Activated CD4-positive, alpha-beta memory T cell treated with anti-CD3 and anti-CD28 coated beads for 36 hours (primary cell): Measurements from ENCODE around the gene UBD. TPM values are rescaled to one million over a fixed set of nuclear protein-coding genes. Genes with fewer than 3 reads are reported as not detected.

Experiments
- CTCF ChIA-PET: fragments of 350-600 bp; sonication (Branson Sonifier 250); formaldehyde crosslinking; loops from one replicate; lab custom pipeline; 2021; ENCODE audit warnings: antibody characterized with exemption, inconsistent platforms; lab: Charles Lee
- POLR2A ChIA-PET: fragments of 350-600 bp; sonication (Branson Sonifier 250); formaldehyde crosslinking; loops from one replicate; lab custom pipeline; 2021; ENCODE audit warnings: antibody characterized with exemption; lab: Charles Lee
- DNase-seq: peaks from one replicate; pipeline ENCODE4 v3.0.0-alpha.2; 2020
- H3K27ac Mint-ChIP-seq: one replicate; pipeline ENCODE4 v1.8.0; 2021; ENCODE audit warnings: mixed read lengths
- H3K27me3 Mint-ChIP-seq: one replicate; pipeline ENCODE4 v1.8.0; 2021; ENCODE audit warnings: mixed read lengths
- H3K36me3 Mint-ChIP-seq: one replicate; pipeline ENCODE4 v1.8.0; 2021; ENCODE audit warnings: mixed read lengths
- H3K4me1 Mint-ChIP-seq: one replicate; pipeline ENCODE4 v1.8.0; 2021; ENCODE audit warnings: low read depth, mixed read lengths
- H3K4me3 Mint-ChIP-seq: one replicate; pipeline ENCODE4 v1.8.0; 2021; ENCODE audit warnings: mild to moderate bottlenecking, mixed read lengths
- H3K9me3 Mint-ChIP-seq: one replicate; pipeline ENCODE4 v1.8.0; 2021; ENCODE audit warnings: mixed read lengths
- intact Hi-C: fragments of 100-400 bp; cut with micrococcal nuclease; formaldehyde crosslinking; loops from one replicate; pipeline ENCODE4 v1.15.1; 2023
- total RNA-seq, 2 experiments: library from RNA; stranded (reverse); gene quantifications; one replicate each; pipeline ENCODE4 v1.2.3, GENCODE V29; 2021

The UBD gene
- total RNA-seq, 2 experiments from 2014 or later = 0.59 to 0.70 TPM

DNA sequence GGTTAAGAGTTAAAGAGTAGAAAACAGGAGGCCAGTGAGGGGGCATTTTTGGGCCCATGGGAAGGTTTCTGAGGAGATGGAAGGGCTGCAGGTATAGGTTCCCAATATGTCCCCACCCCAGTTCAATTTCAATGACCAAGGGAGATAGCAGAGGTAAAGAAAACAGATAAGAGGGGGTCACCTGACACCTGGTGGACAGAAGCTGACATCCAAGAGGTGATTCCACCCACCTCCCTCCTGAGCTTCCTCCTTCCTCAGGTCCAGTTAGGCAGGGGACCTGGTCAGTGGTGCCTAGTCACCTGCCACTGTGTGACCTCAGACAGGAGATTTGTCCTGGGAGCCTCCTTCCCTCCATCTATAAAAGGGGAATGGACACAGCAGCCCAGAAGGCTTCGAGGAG, 42.3 kb downstream of the UBD start:
- H3K36me3 Mint-ChIP-seq = no peaks in the 10 kb centered on the region
- intact Hi-C loops = no loop called here
- CTCF ChIA-PET = no interaction called here
- H3K27me3 Mint-ChIP-seq = peaks cover 11% of the 10 kb centered on the region
- no peaks in the 10 kb centered on the region for H3K9me3 Mint-ChIP-seq
- H3K27ac Mint-ChIP-seq = no peak overlapping the region
- no peak overlapping the region for H3K4me3 Mint-ChIP-seq
- peaks cover 12% of the 10 kb centered on the region for H3K4me1 Mint-ChIP-seq
- POLR2A ChIA-PET = no interaction called here
- DNase-seq = no peak

DNA sequence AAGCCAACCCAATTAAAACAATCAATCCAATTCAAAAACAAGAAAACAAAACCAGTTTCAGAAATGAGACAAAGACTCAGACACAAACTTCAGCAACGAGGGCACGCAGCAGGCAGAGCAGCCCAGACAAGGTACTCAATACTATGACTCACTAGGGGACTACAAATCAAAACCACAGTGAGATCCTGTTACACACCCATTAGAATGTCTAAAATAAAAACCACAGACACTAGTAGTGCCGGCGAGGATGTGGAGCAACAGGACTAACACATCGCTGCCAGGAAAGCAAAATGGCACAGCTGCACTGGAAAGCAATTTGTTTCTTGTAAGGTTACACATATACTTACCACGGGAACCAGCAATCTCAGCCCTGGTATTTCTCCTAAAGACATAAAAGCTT, 43.4 kb downstream of the UBD start:
- Mint-ChIP-seq H3K36me3 (no peaks in the 10 kb centered on the region), H3K4me1 (peaks cover 12% of the 10 kb centered on the region), H3K27me3 (peaks cover 11% of the 10 kb centered on the region), H3K4me3 (no peak overlapping the region), H3K27ac (no peak overlapping the region), H3K9me3 (no peaks in the 10 kb centered on the region)
- intact Hi-C loops = no loop called here
- ChIA-PET POLR2A (no interaction called here), CTCF (interaction anchor here (1.4 kb wide), 1 partner anchor 10 kb away, joined by 4 read pairs; no protein-coding TSS in a partner anchor)
- DNase-seq = peak; percentile 54

DNA sequence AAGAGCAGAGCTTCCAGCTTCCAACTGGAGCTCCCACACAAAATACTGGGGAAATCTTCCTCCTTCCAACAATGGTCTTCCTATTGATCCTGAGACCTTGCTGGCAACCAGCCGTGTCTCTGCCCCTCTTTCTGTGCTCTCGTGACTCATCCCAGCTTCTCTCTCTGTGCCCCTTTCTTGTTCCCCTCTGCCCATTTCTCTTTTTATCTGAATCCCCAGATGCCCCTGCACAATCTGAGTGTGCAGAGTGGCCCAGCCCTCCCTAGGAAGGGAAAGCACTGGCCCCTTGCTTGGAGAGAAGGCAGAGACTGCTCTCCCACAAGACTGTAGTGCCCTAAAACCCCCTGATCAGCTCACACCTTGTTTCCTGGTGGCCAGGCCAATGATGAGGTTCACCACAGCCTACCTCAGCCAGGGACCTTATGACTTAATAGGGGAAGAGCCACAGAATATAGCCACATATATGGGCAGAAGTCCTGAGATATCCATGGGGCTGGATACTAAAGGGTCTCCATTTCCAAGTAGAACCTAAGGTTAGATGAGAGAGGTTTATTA, 48.7 kb downstream of the UBD start:
- H3K9me3 Mint-ChIP-seq = no peaks in the 10 kb centered on the region
- intact Hi-C loops = no loop called here
- ChIA-PET POLR2A (no interaction called here), CTCF (no interaction called here)
- no peak overlapping the region for H3K27ac Mint-ChIP-seq
- H3K27me3 Mint-ChIP-seq = peaks cover 6% of the 10 kb centered on the region
- H3K4me1 Mint-ChIP-seq = peaks cover 4% of the 10 kb centered on the region
- no peaks in the 10 kb centered on the region for H3K36me3 Mint-ChIP-seq
- no peak for DNase-seq
- H3K4me3 Mint-ChIP-seq = no peak overlapping the region

DNA sequence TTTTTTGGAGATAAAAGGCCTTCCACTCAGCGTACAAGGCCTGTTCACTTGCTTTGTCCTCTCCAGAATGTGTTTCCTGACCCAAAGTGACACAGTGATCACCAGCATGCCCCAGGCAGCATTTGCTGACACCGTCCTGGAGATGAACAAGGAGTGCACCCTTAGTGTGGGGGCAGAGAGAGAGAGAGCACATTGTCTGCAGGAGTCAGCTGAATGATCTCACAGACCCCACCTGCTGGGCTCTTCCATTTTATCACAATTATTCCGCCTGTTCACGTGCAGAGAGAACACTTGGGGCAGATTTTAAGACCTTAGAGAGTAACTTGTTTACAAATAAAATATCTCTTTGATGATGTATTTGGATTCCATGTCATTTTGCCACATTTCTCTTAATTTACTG, 49.3 kb downstream of the UBD start:
- H3K9me3 Mint-ChIP-seq = no peaks in the 10 kb centered on the region
- H3K4me1 Mint-ChIP-seq = peaks cover 3% of the 10 kb centered on the region
- intact Hi-C loops = no loop called here
- H3K36me3 Mint-ChIP-seq = no peaks in the 10 kb centered on the region
- no peak for DNase-seq
- H3K4me3 Mint-ChIP-seq = no peak overlapping the region
- no peak overlapping the region for H3K27ac Mint-ChIP-seq
- ChIA-PET CTCF (no interaction called here), POLR2A (no interaction called here)
- peaks cover 6% of the 10 kb centered on the region for H3K27me3 Mint-ChIP-seq

DNA sequence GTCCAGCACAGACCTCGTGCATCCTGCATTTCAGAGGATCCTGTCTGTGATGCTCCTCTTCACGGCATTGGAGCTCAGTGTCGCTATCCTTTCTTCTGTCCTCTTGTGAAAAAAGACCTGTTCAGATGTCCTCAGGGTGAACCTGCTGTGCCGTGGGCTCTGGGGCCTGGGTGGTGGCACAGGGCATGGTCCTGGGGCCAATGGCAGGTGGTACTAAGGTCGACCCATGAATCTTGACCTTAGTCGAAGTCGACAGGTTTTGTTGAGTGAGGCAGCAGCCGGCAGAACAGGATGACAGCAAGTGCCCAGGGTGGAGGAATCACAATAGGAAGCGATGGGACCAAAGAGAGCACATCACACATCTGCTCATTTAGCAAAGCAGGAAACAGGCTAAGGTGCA, 49.8 kb downstream of the UBD start:
- DNase-seq = no peak
- H3K9me3 Mint-ChIP-seq = no peaks in the 10 kb centered on the region
- no peak overlapping the region for H3K4me3 Mint-ChIP-seq
- intact Hi-C loops = no loop called here
- no peaks in the 10 kb centered on the region for H3K36me3 Mint-ChIP-seq
- H3K27me3 Mint-ChIP-seq = peaks cover 4% of the 10 kb centered on the region
- H3K4me1 Mint-ChIP-seq = no peaks in the 10 kb centered on the region
- ChIA-PET CTCF (no interaction called here), POLR2A (no interaction called here)
- no peak overlapping the region for H3K27ac Mint-ChIP-seq

DNA sequence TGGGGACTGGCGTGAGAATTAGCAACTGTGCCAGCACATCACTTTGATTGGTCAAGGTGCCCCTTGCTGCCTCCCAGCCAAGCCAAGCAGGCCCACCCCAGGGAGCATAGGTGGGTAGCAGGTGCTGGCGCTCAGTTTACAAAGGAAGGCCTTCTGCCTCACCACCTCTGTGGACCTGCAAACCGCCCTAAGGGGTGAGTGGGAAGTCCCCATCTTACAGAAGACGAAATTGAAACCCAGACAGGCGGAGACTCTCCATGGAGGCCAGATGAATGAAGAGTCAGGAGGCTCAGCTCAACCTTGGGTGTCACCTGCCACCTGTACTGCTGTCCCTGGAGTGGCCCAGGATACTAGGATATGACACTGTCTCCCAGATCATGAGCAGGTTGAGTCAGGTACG, 50.3 kb downstream of the UBD start:
- CTCF ChIA-PET = no interaction called here
- H3K9me3 Mint-ChIP-seq = no peaks in the 10 kb centered on the region
- peaks cover 4% of the 10 kb centered on the region for H3K27me3 Mint-ChIP-seq
- no peaks in the 10 kb centered on the region for H3K36me3 Mint-ChIP-seq
- no peaks in the 10 kb centered on the region for H3K4me1 Mint-ChIP-seq
- intact Hi-C loops = no loop called here
- POLR2A ChIA-PET = no interaction called here
- no peak for DNase-seq
- H3K4me3 Mint-ChIP-seq = no peak overlapping the region
- no peak overlapping the region for H3K27ac Mint-ChIP-seq

DNA sequence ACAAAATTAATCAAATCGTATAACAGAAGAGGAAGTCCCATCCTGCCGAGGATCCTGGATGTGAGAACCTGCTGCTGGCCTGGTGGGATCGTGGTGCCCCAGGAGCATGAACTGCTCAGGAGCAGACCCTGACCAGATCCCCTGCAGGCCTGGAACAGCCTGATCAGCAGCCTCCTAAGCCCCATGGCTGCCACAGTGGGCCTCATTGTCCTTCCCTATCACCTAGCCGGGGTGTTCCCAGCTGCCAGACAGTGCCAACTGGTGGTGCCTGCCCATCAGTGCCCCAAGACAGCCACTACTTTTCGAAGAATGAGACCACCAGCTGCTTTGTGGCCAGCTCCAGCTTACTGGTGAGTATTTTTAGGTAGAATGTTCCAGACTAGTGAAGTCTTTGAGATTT, 52.2 kb downstream of the UBD start:
- no peaks in the 10 kb centered on the region for H3K36me3 Mint-ChIP-seq
- intact Hi-C loops = no loop called here
- no peak overlapping the region for H3K4me3 Mint-ChIP-seq
- no peaks in the 10 kb centered on the region for H3K9me3 Mint-ChIP-seq
- H3K27me3 Mint-ChIP-seq = peaks cover 10% of the 10 kb centered on the region
- H3K4me1 Mint-ChIP-seq = no peaks in the 10 kb centered on the region
- POLR2A ChIA-PET = no interaction called here
- H3K27ac Mint-ChIP-seq = no peak overlapping the region
- CTCF ChIA-PET = no interaction called here
- DNase-seq = no peak

DNA sequence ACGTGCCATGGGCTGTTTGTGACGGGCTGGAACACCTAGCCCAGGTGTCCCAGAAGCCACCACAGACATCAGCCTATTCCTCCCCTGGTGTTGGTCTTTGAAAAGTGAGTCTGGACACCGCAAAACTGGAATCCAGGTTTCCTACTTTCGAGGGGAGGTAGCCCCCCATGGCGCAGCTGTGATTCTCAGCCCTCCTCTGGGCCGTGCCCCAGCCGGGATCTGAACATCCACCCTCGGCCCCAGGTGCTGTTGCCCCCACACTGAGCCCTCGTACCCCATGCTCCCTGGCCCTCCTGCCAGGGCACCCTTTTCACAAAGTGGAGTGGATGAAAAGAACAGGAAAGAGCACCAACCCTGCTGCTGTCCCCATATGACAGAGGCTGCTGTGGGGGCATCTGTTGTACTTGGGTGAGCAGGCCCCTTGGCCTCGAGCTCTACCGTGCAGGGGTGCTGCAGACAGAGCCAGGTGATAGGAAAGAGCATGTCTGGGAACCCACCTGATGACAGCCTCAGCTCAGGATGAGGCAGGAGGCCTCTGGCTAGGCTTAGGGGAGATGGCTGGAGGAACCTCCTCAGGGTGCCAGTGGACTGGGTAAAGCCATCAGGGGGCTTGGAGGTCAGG, 53.0 kb downstream of the UBD start:
- CTCF ChIA-PET = no interaction called here
- no peak for DNase-seq
- Mint-ChIP-seq H3K27ac (no peak overlapping the region), H3K27me3 (peaks cover 8% of the 10 kb centered on the region), H3K36me3 (no peaks in the 10 kb centered on the region), H3K4me1 (no peaks in the 10 kb centered on the region), H3K9me3 (no peaks in the 10 kb centered on the region), H3K4me3 (no peak overlapping the region)
- POLR2A ChIA-PET = no interaction called here
- intact Hi-C loops = no loop called here

DNA sequence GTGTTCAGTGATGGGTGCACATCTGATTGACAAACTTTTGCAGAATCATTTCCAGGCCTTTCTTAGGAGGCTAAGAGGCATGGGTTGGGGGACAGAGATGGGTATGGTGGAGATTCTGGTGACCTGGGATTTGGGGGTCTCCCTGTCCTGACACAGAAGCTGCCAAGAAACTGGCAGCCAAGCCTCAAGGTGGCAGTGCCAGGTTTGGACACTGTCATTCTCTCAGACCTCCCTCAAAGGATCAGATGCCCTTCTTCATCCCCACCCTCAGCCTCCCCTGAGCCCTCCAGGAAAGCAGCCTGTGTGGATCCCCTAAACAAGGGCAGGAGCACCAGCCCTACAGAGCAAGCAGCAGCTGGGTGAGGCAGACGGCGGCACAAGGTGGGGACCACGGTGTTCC, 53.7 kb downstream of the UBD start:
- Mint-ChIP-seq H3K9me3 (no peaks in the 10 kb centered on the region), H3K27me3 (peaks cover 8% of the 10 kb centered on the region), H3K4me3 (no peak overlapping the region), H3K27ac (no peak overlapping the region), H3K36me3 (no peaks in the 10 kb centered on the region), H3K4me1 (no peaks in the 10 kb centered on the region)
- no peak for DNase-seq
- ChIA-PET POLR2A (no interaction called here), CTCF (no interaction called here)
- intact Hi-C loops = no loop called here

Other genes starting within 250 kb of the UBD start
- not detected for gene OR5V1, start 190.9 kb downstream of the UBD start, total RNA-seq
- not detected for gene OR12D3, start 184.4 kb downstream of the UBD start, total RNA-seq
- gene OR12D2, start 164.1 kb downstream of the UBD start, total RNA-seq = not detected
- gene OR12D1, start 144.8 kb downstream of the UBD start, total RNA-seq = not detected
- not detected for gene OR10C1, start 120.4 kb downstream of the UBD start, total RNA-seq
- not detected for gene OR11A1, start 102.7 kb downstream of the UBD start, total RNA-seq
- not detected for gene OR2H1, start 102.6 kb downstream of the UBD start, total RNA-seq
- gene MAS1L, start 71.8 kb downstream of the UBD start, total RNA-seq = not detected
- gene OR2H2, start 25.4 kb upstream of the UBD start, total RNA-seq = not detected
- gene GABBR1, start 73.5 kb upstream of the UBD start, total RNA-seq = 10 to 100 TPM; 21.1 to 23.5 TPM
- not detected for gene MOG, start 97.4 kb upstream of the UBD start, total RNA-seq
- not detected for gene ZFP57, start 121.4 kb upstream of the UBD start, total RNA-seq
- 100 to 1,000 TPM; 256 to 270 TPM for gene HLA-F, start 163.7 kb upstream of the UBD start, total RNA-seq